LNCAP (cell line): Measurements from ENCODE around the gene HUS1B.

Experiments used
- CTCF ChIP-seq: fragments of 450-650 bp; IDR thresholded peaks from 2 replicates; pipeline ENCODE4 v1.5.1; 2017; ENCODE audit warnings: mild to moderate bottlenecking

The HUS1B gene

GRCh38 chr6:628766-629165 lies 28.1 kb downstream of the HUS1B start:
- no peak for TF ChIP-seq CTCF

DNA sequence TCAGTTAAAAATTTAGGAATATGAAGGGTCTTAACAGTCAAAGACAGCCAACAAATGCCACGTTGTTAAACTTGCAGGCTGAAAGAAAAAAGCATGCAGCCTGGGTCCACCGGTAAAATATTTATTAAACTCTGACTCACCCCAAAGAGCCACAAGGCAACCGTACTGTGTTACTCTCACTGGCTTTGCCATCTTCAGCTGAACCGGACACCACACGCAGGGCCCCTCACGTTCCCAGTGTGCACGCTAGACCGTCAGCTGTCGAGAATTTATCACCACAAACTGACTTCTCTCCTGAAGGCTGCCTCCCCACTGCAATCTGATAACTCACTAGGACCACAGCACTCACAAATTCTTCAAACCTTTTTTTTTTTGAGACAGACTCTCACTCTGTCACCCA lies 30.7 kb downstream of the HUS1B start:
- no peak for TF ChIP-seq CTCF

DNA sequence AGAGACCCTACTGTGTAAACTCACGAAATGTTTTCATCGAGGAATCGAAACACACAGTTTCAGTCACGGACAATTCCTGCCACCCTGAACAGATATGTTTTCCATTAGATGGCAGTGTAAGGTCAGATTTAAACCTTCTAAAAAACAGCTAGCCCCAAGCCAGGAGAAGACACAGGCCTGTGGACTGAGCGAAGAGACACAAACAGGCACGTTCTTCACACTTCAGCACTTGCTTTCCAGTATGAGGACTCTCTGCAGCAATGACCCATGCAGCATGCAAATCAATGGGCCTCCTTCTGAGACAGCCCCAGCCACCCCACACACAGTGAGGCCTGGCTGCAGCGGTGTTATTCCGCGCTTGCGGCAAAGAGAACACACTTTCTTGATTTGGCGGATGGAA lies 31.9 kb downstream of the HUS1B start:
- TF ChIP-seq CTCF: peak; percentile 39; the same call in 1 of the 2 replicates

- TF ChIP-seq CTCF: no peak
These were observed 34.4 kb downstream of the HUS1B start for GRCh38 chr6:622462-622861.

DNA sequence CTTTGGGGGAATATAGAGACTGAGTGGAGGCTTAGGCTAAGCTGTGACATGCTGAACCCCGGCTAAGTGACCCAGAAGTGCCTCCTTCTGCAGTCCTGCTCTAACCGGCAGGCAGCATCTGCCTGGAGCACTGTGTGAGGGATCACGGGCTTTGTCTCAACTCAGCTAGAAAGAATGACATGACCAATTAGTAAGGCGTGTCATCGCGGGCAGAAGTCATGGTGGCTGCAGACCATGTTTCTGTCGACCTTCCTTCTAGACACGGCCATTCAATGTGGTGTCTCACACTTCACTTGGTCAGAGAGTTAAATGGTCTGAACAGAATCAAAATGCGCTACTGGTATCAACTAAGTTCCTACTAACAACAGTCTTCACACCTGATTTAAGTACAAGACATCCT lies 35.0 kb downstream of the HUS1B start:
- no peak for TF ChIP-seq CTCF

DNA sequence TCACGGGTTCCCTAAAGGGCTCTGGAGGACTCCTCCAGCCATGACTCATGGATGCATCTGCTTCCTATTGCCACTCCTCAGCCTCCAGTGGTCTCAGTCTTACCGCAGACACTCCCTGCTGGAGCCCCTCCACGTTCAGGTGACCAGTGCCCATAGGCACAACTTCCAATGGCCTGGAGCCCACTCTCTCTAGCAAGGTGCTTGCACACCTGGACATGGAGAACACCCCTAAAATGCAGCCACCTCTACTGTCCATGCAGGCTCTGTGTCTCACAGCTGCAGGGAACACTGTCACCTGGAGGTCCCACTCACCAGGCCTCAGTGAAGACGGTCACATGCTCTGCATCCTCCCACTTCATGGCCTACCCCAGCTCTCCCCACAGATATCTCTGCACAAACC lies 36.0 kb downstream of the HUS1B start:
- TF ChIP-seq CTCF: no peak

DNA sequence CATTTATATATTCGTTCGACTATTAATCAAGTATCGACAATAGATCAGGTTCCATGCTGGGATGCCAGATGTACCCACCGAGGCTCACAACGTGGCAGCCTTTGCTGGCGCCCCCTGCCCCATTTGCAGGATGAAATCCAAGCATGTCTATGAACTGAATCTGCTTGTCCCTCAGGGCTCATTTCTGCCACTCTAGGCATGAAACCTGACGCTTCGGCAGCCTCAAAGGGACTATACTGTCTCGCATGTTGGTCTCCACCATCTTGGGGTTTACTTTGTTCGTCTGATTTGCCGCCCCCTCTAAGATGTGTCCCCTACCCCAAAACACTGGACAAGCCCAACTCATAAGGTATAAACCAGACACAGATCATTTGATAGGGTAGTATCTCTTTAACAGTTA lies 36.7 kb downstream of the HUS1B start:
- no peak for TF ChIP-seq CTCF

DNA sequence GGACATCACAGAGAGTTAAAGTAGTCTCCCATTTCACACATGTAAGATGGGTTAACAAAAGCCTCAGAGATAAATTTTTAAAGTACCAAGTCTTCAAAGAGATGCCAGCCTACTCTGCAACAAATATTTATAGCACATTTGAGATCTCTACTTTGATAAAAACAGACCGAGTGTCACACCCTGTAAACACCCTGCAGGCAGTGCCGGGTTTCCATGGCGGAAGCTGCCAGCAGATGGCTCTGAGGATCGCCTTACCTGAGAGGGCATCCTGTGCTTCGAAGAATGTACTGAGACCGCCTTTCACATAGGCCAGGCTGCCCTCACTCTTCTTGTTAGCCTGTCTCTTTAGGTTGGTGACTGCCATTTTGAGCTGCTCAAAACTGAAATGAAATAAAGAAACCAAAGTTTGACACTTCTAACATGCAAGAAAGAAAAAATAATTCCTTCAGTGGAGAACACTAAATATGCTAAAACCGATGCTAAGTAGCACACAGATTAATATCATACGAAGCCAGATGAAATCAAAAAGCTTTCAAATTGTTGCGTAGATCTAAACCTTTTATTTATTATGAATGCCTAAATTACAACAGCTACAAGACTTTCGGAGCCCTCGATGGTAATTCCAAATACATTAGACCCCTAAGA lies 39.3 kb downstream of the HUS1B start:
- TF ChIP-seq CTCF: peak; percentile 64
